ENCODE results near the gene TACR1.
"Not testable (repeated sequence)": the region's sequence is repeated elsewhere in the genome, so short reads cannot be mapped to it uniquely, and the experiment has no call there.

TACR1 gene

GRCh38 chr2:75195076-75195691, 4.1 kb downstream of the TACR1 start:
- DNase-seq (ENCODE audit: low read depth, low spot score) = no peak

GRCh38 chr2:75194184-75194868, 5.0 kb downstream of the TACR1 start:
- DNase-seq (ENCODE audit: low read depth, low spot score) = no peak

- no peak for DNase-seq (ENCODE audit: low read depth, low spot score)
Observed at GRCh38 chr2:75192496-75192895, 6.8 kb downstream of the TACR1 start.

- DNase-seq (ENCODE audit: low read depth, low spot score) = no peak
Observed at GRCh38 chr2:75190271-75190990, 8.9 kb downstream of the TACR1 start.

GRCh38 chr2:75186821-75187220, 12.5 kb downstream of the TACR1 start:
- peak; percentile 33 for DNase-seq (ENCODE audit: low read depth, low spot score)

- DNase-seq (ENCODE audit: low read depth, low spot score) = no peak
Observed at GRCh38 chr2:75182606-75183005, 16.7 kb downstream of the TACR1 start.

GRCh38 chr2:75180476-75180875, 18.8 kb downstream of the TACR1 start:
- DNase-seq (ENCODE audit: low read depth, low spot score) = no peak

- DNase-seq (ENCODE audit: low read depth, low spot score) = no peak
Observed at GRCh38 chr2:75177427-75177826, 21.9 kb downstream of the TACR1 start.

- no peak for DNase-seq (ENCODE audit: low read depth, low spot score)
Observed at GRCh38 chr2:75175456-75175855, 23.9 kb downstream of the TACR1 start.

- DNase-seq (ENCODE audit: low read depth, low spot score) = no peak
Observed at GRCh38 chr2:75174981-75175380, 24.3 kb downstream of the TACR1 start.

- no peak for DNase-seq (ENCODE audit: low read depth, low spot score)
Observed at GRCh38 chr2:75174519-75174918, 24.8 kb downstream of the TACR1 start.

GRCh38 chr2:75173740-75174139, 25.6 kb downstream of the TACR1 start:
- no peak for DNase-seq (ENCODE audit: low read depth, low spot score)

GRCh38 chr2:75171423-75171822, 27.9 kb downstream of the TACR1 start:
- not testable (repeated sequence) for DNase-seq (ENCODE audit: low read depth, low spot score)

- DNase-seq (ENCODE audit: low read depth, low spot score) = no peak
Observed at GRCh38 chr2:75170889-75171288, 28.4 kb downstream of the TACR1 start.

GRCh38 chr2:75168186-75168585, 31.1 kb downstream of the TACR1 start:
- DNase-seq (ENCODE audit: low read depth, low spot score) = no peak

GRCh38 chr2:75166491-75166890, 32.8 kb downstream of the TACR1 start:
- no peak for DNase-seq (ENCODE audit: low read depth, low spot score)

- DNase-seq (ENCODE audit: low read depth, low spot score) = no peak
Observed at GRCh38 chr2:75162897-75163296, 36.4 kb downstream of the TACR1 start.

- no peak for DNase-seq (ENCODE audit: low read depth, low spot score)
Observed at GRCh38 chr2:75162259-75162658, 37.1 kb downstream of the TACR1 start.

- no peak for DNase-seq (ENCODE audit: low read depth, low spot score)
Observed at GRCh38 chr2:75157435-75157834, 41.9 kb downstream of the TACR1 start.

- DNase-seq (ENCODE audit: low read depth, low spot score) = no peak
Observed at GRCh38 chr2:75155115-75155514, 44.2 kb downstream of the TACR1 start.

GRCh38 chr2:75153221-75153620, 46.1 kb downstream of the TACR1 start:
- DNase-seq (ENCODE audit: low read depth, low spot score) = no peak

GRCh38 chr2:75152243-75152642, 47.1 kb downstream of the TACR1 start:
- DNase-seq (ENCODE audit: low read depth, low spot score) = not testable (repeated sequence)

- not testable (repeated sequence) for DNase-seq (ENCODE audit: low read depth, low spot score)
Observed at GRCh38 chr2:75147884-75148283, 51.4 kb downstream of the TACR1 start.
